ENCODE data around the gene KASH5. TPM values are rescaled to one million over a fixed set of nuclear protein-coding genes. Genes with fewer than 3 reads are reported as not detected.

Gene KASH5
- total RNA-seq, 2 experiments from 2014 or later, result 0.45 to 0.85 TPM

GRCh38 chr19:49431330-49431749 is 43.3 kb downstream of the KASH5 start:
- Mint-ChIP-seq H3K27me3 (peaks cover 85% of the 10 kb centered on the region), H3K4me1 (peaks cover 50% of the 10 kb centered on the region)

GRCh38 chr19:49432141-49433073 is 44.4 kb downstream of the KASH5 start:
- DNase-seq, result peak; percentile 40
- H3K27me3 Mint-ChIP-seq, result peaks cover 85% of the 10 kb centered on the region
- H3K4me3 Mint-ChIP-seq, result peak overlapping the region; percentile 5
- POLR2A ChIA-PET, result no interaction called here
- H3K27ac Mint-ChIP-seq, result no peak overlapping the region
- H3K9me3 Mint-ChIP-seq, result no peaks in the 10 kb centered on the region
- peaks cover 46% of the 10 kb centered on the region for H3K4me1 Mint-ChIP-seq
- peaks cover 1% of the 10 kb centered on the region for H3K36me3 Mint-ChIP-seq (ENCODE audit: low read depth)
- CTCF ChIA-PET, result no interaction called here

More at GRCh38 chr19:49431330-49431749, 43.3 kb downstream of the KASH5 start:
- CTCF ChIA-PET, result interaction anchor here (0.6 to 0.9 kb wide), 2 partner anchors 40 to 1082 kb away, joined by 3 read pairs; partner anchors contain the start of gene ASPDH
- Mint-ChIP-seq H3K36me3 (ENCODE audit: low read depth) (peaks cover 1% of the 10 kb centered on the region), H3K9me3 (no peaks in the 10 kb centered on the region), H3K27ac (no peak overlapping the region), H3K4me3 (no peak overlapping the region)
- no peak for DNase-seq
- POLR2A ChIA-PET, result no interaction called here

- Mint-ChIP-seq H3K27ac (peak overlapping the region; percentile 34), H3K4me1 (peaks cover 39% of the 10 kb centered on the region), H3K9me3 (no peaks in the 10 kb centered on the region), H3K4me3 (no peak overlapping the region), H3K36me3 (ENCODE audit: low read depth) (peaks cover 1% of the 10 kb centered on the region), H3K27me3 (peaks cover 86% of the 10 kb centered on the region)
- CTCF ChIA-PET, result interaction anchor here (0.8 to 1.4 kb wide), 2 partner anchors 9 to 40 kb away, joined by 3 to 6 read pairs; no protein-coding TSS in a partner anchor
- DNase-seq, result no peak
- POLR2A ChIA-PET, result no interaction called here
Measured at GRCh38 chr19:49433240-49433901, 45.3 kb downstream of the KASH5 start.

DNA sequence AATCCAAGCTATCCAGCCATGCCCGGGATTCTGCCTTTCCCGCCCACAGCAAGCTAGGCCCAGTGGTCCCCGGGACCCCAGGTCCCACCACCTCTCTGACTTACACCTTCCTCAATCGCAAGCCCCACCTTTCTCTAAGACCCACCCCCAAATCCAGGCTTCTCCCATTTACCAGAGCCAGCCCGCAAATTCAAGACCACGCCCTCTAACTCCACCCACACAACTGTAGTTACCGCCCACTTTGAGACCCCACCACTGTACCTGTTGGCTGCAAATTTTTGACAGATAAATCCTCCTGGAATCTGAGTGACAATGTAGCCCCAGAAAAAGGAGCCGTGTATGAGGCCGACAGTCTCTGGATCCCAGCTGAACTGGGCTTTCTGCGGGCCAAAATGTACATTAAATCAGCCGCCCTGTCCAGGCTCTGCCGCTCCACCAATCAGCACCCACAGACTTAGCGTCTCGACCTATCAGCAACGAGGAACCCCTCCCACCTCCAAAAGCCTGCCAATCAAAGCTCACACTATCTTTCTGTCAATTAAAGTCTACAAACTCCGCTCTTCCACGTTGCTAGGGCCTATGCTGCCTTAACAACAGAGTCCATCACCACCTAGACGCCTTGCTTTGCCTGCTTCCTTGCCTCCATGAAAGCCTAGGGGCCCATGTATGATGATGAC is 47.0 kb downstream of the KASH5 start:
- CTCF ChIA-PET, result interaction anchor here (0.9 to 1.8 kb wide), 7 partner anchors 13 to 43 kb away, joined by 3 to 6 read pairs (median 5); no protein-coding TSS in a partner anchor
- POLR2A ChIA-PET, result no interaction called here
- Mint-ChIP-seq H3K36me3 (ENCODE audit: low read depth) (no peaks in the 10 kb centered on the region), H3K9me3 (no peaks in the 10 kb centered on the region), H3K4me1 (peaks cover 33% of the 10 kb centered on the region), H3K4me3 (no peak overlapping the region), H3K27ac (no peak overlapping the region), H3K27me3 (peaks cover 86% of the 10 kb centered on the region)
- DNase-seq, result no peak

- ChIA-PET CTCF (interaction anchor here (0.8 to 1.8 kb wide), 8 partner anchors 9 to 44 kb away, joined by 3 to 6 read pairs (median 4); no protein-coding TSS in a partner anchor), POLR2A (no interaction called here)
- H3K27me3 Mint-ChIP-seq, result peaks cover 88% of the 10 kb centered on the region
- no peak for DNase-seq
- no peaks in the 10 kb centered on the region for H3K9me3 Mint-ChIP-seq
- no peak overlapping the region for H3K27ac Mint-ChIP-seq
- peaks cover 35% of the 10 kb centered on the region for H3K4me1 Mint-ChIP-seq
- peaks cover 2% of the 10 kb centered on the region for H3K36me3 Mint-ChIP-seq (ENCODE audit: low read depth)
- H3K4me3 Mint-ChIP-seq, result no peak overlapping the region
Measured at GRCh38 chr19:49435670-49436069, 47.6 kb downstream of the KASH5 start.

- Mint-ChIP-seq H3K4me1 (peaks cover 34% of the 10 kb centered on the region), H3K9me3 (no peaks in the 10 kb centered on the region), H3K4me3 (no peak overlapping the region), H3K36me3 (ENCODE audit: low read depth) (peaks cover 4% of the 10 kb centered on the region), H3K27ac (no peak overlapping the region), H3K27me3 (peaks cover 86% of the 10 kb centered on the region)
- ChIA-PET POLR2A (interaction anchor here (0.6 kb wide), 1 partner anchor 17 kb away, joined by 3 read pairs; the partner anchor contains the start of gene ALDH16A1), CTCF (interaction anchor here (0.7 to 1.8 kb wide), 9 partner anchors 10 to 45 kb away, joined by 3 to 6 read pairs (median 3); no protein-coding TSS in a partner anchor)
- peak; percentile 54 for DNase-seq
Measured at GRCh38 chr19:49436381-49437017, 48.5 kb downstream of the KASH5 start.

DNA sequence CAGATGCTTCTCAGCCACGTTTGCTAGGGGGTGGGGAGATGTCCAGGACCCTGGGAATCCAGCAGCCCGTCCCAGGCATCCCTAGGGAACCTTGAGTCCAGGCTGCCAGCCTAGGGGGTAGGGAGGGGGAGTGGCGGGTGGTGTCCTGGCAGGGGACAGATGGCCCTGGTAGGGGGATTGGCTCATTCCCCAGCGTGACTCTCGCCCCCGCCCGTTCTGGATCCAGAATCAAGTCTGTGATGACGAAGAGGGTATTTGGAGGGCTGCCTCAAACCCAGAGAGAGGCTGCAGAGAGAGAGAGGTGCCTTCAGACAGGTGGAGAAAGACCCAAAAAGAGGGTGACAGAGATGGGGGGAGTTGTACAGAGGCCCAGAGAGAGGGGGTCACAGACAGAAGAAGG is 49.2 kb downstream of the KASH5 start:
- Mint-ChIP-seq H3K27me3 (peaks cover 88% of the 10 kb centered on the region), H3K9me3 (no peaks in the 10 kb centered on the region), H3K27ac (peak overlapping the region; percentile 41), H3K4me3 (no peak overlapping the region), H3K36me3 (ENCODE audit: low read depth) (peaks cover 4% of the 10 kb centered on the region), H3K4me1 (peaks cover 37% of the 10 kb centered on the region)
- no peak for DNase-seq
- CTCF ChIA-PET, result no interaction called here
- POLR2A ChIA-PET, result no interaction called here

DNA sequence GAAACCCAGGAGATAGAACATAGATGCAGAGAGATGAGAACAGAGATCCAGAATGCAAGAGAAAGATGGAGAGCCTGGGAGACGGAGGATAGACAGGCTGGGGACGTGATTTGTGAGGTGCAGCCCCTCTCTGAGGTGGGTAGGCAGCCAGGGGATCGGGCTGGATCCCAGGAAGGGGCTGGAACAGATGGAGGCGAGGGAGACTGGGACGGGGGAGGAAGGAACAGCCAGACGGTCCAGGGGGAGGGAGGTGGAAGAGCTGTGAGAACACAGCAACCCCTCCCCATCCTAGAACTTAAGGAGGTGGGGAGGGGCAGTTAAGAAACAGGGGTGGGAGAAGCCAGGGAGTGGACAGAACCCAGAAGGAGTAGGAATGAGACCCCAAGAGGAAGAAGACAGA is 50.2 kb downstream of the KASH5 start:
- no peaks in the 10 kb centered on the region for H3K9me3 Mint-ChIP-seq

GRCh38 chr19:49439836-49440235 is 51.8 kb downstream of the KASH5 start:
- no peak for DNase-seq
- Mint-ChIP-seq H3K4me3 (no peak overlapping the region), H3K9me3 (no peaks in the 10 kb centered on the region), H3K36me3 (ENCODE audit: low read depth) (peaks cover 4% of the 10 kb centered on the region), H3K27ac (no peak overlapping the region), H3K4me1 (peaks cover 46% of the 10 kb centered on the region), H3K27me3 (peaks cover 76% of the 10 kb centered on the region)
- CTCF ChIA-PET, result interaction anchor here (0.7 to 1.7 kb wide), 4 partner anchors 11 to 48 kb away, joined by 3 to 4 read pairs (median 4); partner anchors contain the start of gene PIH1D1
- POLR2A ChIA-PET, result no interaction called here

More for the DNA sequence above, 50.2 kb downstream of the KASH5 start:
- no peak overlapping the region for H3K4me3 Mint-ChIP-seq
- ChIA-PET CTCF (no interaction called here), POLR2A (no interaction called here)
- peaks cover 39% of the 10 kb centered on the region for H3K4me1 Mint-ChIP-seq
- no peak overlapping the region for H3K27ac Mint-ChIP-seq
- no peak for DNase-seq
- peaks cover 4% of the 10 kb centered on the region for H3K36me3 Mint-ChIP-seq (ENCODE audit: low read depth)
- peaks cover 86% of the 10 kb centered on the region for H3K27me3 Mint-ChIP-seq

- ChIA-PET POLR2A (no interaction called here), CTCF (interaction anchor here (0.7 to 1.7 kb wide), 4 partner anchors 11 to 49 kb away, joined by 3 to 4 read pairs (median 4); partner anchors contain the start of gene PIH1D1)
- DNase-seq, result no peak
- H3K27ac Mint-ChIP-seq, result peak overlapping the region; percentile 25
- peaks cover 68% of the 10 kb centered on the region for H3K27me3 Mint-ChIP-seq
- peak overlapping the region; percentile 42 for H3K4me3 Mint-ChIP-seq
- H3K4me1 Mint-ChIP-seq, result peaks cover 50% of the 10 kb centered on the region
- H3K9me3 Mint-ChIP-seq, result no peaks in the 10 kb centered on the region
- peaks cover 8% of the 10 kb centered on the region for H3K36me3 Mint-ChIP-seq (ENCODE audit: low read depth)
Measured at GRCh38 chr19:49440439-49441209, 52.6 kb downstream of the KASH5 start.

DNA sequence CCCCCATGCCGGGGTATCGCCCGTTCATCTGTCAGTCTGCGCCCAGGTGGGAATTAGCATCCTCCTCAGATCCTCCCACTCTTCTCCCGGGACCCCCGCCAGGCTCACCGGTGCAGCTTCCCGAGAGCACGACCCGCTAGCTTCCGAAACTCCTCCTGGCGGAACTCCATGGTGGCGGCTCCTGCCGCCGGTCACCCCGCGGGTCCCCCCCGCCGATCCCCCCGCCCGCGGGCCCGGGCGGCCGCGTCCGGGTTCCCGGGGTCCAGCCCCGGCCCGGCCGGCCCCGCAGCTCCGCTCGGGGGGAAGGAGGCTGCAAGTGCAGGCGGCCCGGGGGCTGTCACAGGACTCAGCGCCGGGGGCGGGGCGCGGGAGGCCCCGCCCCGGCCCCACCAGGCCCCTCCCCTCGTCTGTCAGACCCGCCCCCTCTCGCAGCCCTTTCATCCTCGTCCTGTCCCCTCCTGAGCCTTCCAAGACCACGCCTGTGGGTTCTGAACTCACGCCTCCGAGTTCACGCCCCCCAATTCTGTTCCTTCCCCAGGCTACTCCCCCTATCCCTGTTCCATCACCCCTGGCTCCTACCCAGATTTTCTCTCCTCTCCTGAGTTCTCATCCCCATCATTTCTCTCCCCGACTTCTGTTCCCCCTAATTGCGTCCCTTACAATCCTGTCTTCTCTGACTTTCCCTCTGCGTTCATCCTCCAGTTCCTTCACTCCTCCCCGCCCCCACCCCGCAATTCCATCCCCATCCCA is 53.3 kb downstream of the KASH5 start, which contains the start of gene SLC17A7:
Gene SLC17A7, minus strand, starts transcription at position 318 of the 750 bp plus-strand sequence. Its CDS starts 148 bp downstream, at position 170.
- peak; percentile 49 for DNase-seq
- Mint-ChIP-seq H3K4me1 (peaks cover 50% of the 10 kb centered on the region), H3K36me3 (ENCODE audit: low read depth) (peaks cover 13% of the 10 kb centered on the region), H3K27ac (peak within 1 kb of the TSS; percentile 68), H3K27me3 (peaks cover 60% of the 10 kb centered on the region), H3K9me3 (no peaks in the 10 kb centered on the region), H3K4me3 (peak within 1 kb of the TSS; percentile 79)
- CTCF ChIA-PET, result interaction anchor here (1.1 to 1.9 kb wide), 4 partner anchors 14 to 157 kb away, joined by 4 to 7 read pairs (median 5); no protein-coding TSS in a partner anchor
- POLR2A ChIA-PET, result no interaction called here

Measured in activated CD4-positive, alpha-beta T cell treated with anti-CD3 and anti-CD28 coated beads, Interleukin-2, amount 10 ng/mL, durations not matched to agents 7 days and 5 days (primary cell).